GM12865 (cell line): Measurements from ENCODE around the gene TP53BP2.
"Not testable (repeated sequence)": the region's sequence is repeated elsewhere in the genome, so short reads cannot be mapped to it uniquely, and the experiment has no call there.

Source experiments
- DNase-seq: peaks from one replicate; pipeline ENCODE4 v3.0.0; 2010; ENCODE audit warnings: low read depth
- H3K4me3 ChIP-seq: 2 replicates; pipeline ENCODE4 v1.5.1; 2011; ENCODE audit warnings: mild to moderate bottlenecking, low read depth, low read length, control low read depth
- TF ChIP-seq, protein P1 (sequence below): IDR thresholded peaks from 2 replicates; pipeline ENCODE4 v1.5.1; 2011; ENCODE audit warnings: low read length, control low read depth, low read depth, inconsistent platforms; ENCODE audit not compliant: insufficient read depth; ENCODE audit errors: missing control alignments

TP53BP2 gene

DNA sequence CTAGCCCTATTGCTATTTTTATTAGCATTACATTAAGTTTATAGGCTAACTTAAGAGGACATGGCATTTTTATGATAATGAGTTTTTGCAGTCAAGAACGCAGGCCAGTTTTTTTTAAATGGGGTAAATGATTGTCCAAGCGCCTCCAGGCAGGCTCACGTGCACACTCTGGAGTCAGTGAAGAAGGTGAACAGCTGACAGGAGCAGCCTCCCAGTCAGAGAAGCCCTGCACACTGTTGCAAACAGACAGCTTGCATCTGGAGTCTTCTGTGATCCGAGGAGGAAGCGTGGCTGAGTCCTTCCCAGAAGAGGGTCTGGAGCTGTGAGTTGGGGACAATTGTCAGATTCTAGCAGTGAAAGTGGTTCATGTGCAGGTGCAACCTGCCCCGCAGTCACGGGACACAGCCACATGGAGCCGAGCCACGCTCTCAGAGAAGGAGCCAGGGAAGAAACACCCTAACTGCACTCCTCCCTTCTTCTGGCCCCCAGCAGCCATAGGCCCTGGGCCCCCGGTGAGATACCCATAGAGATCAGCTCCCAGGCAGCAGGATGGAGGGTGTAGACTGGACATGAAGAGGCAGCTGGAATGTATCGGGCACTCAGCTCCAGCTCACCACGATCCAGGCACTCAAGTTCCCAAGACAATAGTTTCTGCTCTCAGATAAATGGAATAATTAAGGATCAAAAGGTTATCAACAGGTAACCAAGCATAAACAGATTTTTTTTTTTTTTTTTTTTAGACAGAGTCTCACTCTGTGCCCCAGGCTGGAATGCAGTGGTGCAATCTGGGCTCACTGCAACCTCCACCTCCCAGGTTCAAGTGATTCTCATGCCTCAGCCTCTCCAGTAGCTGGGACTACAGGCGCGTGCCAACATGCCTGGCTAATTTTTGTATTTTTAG is 107.0 kb downstream of the TP53BP2 start:
- no peak overlapping the region for H3K4me3 ChIP-seq
- DNase-seq: no peak
- TF ChIP-seq, protein P1, sequence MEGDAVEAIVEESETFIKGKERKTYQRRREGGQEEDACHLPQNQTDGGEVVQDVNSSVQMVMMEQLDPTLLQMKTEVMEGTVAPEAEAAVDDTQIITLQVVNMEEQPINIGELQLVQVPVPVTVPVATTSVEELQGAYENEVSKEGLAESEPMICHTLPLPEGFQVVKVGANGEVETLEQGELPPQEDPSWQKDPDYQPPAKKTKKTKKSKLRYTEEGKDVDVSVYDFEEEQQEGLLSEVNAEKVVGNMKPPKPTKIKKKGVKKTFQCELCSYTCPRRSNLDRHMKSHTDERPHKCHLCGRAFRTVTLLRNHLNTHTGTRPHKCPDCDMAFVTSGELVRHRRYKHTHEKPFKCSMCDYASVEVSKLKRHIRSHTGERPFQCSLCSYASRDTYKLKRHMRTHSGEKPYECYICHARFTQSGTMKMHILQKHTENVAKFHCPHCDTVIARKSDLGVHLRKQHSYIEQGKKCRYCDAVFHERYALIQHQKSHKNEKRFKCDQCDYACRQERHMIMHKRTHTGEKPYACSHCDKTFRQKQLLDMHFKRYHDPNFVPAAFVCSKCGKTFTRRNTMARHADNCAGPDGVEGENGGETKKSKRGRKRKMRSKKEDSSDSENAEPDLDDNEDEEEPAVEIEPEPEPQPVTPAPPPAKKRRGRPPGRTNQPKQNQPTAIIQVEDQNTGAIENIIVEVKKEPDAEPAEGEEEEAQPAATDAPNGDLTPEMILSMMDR: no peak

GRCh38 chr1:223737342-223737741 is 108.4 kb downstream of the TP53BP2 start:
- TF ChIP-seq, protein P1: no peak
- H3K4me3 ChIP-seq: no peak overlapping the region
- no peak for DNase-seq

- not testable (repeated sequence) for H3K4me3 ChIP-seq, DNase-seq
These were observed 109.1 kb downstream of the TP53BP2 start for GRCh38 chr1:223736638-223737037.

DNA sequence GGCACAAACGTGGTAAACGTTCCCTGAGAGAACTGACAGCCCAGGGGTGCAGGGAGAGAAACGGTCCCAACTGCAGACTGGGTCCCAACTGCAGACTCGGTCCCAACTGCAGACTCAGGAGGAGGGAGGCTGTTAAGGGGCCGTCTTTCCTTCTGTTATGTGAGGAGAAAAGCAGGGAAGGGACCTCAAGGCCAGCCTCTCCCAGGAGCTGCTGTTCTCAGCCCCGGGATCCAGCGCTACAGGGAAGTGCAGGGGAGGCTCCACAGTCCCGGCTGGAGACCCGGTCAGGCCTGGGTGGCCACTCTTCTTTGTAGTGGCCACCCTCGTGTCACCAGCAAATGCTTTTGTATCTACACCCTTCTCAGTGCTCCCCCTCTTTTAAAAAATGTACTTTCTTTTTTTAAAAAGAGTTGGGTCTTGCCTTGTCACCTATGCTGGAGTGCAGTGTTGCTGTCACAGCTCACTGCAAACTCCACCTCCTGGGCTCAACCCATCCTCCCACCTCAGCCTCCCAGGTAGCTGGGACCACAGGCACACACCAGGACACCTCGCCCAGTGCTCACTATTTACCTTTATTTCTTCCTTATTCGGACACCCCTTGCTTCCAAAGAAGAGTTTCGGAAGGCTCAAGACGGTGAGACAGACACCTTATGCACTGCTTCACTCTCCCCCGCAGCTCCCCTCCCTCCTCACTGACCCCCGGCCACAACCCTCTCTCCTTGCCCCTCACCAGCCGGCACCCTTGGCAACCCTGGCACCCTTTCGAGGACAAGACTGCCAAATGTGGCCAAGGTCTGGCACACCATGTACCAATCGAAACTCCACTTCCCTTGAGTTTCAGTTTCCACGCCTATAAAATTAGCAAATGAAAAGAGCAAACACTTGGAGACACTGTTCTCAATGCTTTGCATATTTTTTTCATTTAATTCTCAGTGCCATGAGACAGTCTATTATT is 111.6 kb downstream of the TP53BP2 start:
- H3K4me3 ChIP-seq: no peak overlapping the region
- no peak for DNase-seq
- TF ChIP-seq, protein P1: no peak

DNA sequence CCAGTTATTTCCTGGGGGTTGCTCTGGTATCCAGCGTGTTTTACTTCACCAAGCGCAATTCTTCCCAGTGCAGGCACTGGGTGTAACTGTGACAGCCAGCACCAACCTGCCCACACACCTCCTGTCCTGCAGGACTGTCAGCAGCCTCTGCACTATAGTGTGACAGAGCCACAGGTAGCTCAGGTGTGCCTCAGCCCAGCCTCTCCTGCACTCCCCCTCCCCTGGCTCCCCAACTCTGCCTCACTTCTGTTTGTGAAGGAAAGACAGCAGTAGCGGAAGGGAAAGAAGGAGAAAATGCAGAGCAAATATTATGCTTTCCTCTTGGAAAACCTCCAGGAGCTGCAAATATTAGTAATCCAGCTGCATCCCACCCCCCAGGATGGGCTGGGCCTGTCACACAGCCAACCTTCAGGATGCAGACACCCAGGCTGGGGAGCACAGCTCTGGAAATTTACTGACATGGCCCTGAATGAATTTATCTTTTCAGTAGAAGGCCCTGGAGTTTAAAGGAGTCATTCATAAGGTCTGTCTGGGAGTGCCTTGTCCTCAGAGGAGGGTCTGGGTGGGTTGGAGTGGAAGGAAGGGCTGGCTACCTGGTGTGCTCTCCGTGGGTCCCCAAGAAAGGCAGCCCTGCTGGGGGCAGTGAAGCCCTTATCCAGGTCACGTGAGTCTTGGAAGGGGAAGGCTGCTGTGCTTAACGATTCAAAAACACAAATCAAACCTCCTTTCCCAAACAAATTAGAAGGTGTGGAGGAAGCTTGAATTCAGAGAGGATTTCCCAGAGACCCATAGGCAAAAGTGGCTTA is 112.6 kb downstream of the TP53BP2 start:
- TF ChIP-seq, protein P1: no peak
- no peak for DNase-seq
- H3K4me3 ChIP-seq: no peak overlapping the region

- no peak for DNase-seq
- H3K4me3 ChIP-seq: no peak overlapping the region
- TF ChIP-seq, protein P1: no peak
These were observed 114.5 kb downstream of the TP53BP2 start for GRCh38 chr1:223731133-223731770.
